ENCODE measurements around the gene GPR6.

DNA sequence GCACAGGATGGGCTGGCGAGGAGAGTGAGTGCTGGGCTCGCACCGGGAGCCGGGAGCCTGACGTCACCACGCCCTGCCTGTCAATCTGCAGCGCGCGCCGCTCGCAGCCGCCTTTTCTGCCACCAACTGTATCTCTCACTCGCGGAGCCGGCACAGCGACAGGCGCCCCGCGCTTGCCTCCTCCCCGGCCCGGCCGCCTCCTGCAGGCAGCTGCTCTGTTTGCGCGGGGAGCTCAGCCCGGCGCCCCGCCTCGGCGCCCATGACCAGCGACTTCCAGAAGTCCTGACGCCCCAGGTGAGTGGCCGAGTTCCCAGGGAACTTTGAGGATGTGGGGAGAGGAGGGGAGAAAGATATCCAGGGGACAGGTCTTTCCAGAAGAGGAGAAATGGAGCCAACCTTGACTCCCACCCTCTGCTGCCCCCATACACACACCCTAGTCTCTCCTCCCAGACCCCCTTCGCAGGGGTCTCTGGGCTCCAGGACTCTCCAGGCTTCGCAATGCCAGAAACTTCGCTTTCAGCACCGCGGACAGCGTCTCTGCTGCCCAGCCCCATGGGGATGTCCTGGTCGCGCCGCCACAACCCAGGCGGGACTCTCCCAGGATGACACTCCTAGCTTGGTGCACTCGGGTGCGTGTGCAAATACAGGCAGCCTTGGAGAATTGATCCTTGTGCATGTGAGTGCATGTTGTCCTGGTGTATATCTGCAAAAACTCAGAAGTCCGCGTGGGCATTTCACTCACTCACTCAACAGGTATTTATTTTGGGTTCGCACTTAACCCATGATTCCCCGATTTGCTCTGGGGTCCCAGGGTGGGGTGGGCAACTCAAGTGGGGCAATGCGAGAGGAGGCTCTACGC, at the start of gene GPR6:
- TF ChIP-seq ZNF76 (CRISPR knock-in tag; IDR thresholded peaks at IDR 0.05; ENCODE audit: borderline replicate concordance) (no peak), SRF (CRISPR knock-in tag; IDR thresholded peaks at IDR 0.05) (no peak), EZH2 (IDR thresholded peaks at IDR 0.05; ENCODE audit: borderline replicate concordance, low read depth, low read length) (no peak), ZZZ3 (IDR thresholded peaks at IDR 0.05) (no peak), PHF8 (IDR thresholded peaks at IDR 0.05; ENCODE audit: borderline replicate concordance, low read length) (no peak)
